ENCODE results near the gene POLR1G.

POLR1G gene

DNA sequence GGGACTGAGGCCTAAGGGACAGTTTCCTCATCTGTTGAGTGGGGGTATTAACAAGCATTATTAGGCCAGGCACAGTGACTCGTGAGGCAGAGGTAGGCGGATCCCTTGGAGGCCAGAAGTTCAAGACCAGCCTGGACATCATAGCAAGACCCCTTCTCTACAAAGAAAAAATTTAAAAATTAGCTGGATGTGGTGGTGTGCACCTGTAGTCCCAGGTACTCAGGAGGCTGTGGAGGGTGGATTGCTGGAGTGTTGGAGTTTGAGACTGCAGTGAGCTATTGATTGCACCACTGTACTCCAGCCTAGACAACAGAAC lies 50.0 kb downstream of the POLR1G start:
- H3K4me3 ChIP-seq (ENCODE audit: low read depth, low read length): no peak overlapping the region
- in situ Hi-C loops (cut with HindIII; ENCODE audit: low sequenced_read_pairs): no loop called here
- TF ChIP-seq, protein P1, sequence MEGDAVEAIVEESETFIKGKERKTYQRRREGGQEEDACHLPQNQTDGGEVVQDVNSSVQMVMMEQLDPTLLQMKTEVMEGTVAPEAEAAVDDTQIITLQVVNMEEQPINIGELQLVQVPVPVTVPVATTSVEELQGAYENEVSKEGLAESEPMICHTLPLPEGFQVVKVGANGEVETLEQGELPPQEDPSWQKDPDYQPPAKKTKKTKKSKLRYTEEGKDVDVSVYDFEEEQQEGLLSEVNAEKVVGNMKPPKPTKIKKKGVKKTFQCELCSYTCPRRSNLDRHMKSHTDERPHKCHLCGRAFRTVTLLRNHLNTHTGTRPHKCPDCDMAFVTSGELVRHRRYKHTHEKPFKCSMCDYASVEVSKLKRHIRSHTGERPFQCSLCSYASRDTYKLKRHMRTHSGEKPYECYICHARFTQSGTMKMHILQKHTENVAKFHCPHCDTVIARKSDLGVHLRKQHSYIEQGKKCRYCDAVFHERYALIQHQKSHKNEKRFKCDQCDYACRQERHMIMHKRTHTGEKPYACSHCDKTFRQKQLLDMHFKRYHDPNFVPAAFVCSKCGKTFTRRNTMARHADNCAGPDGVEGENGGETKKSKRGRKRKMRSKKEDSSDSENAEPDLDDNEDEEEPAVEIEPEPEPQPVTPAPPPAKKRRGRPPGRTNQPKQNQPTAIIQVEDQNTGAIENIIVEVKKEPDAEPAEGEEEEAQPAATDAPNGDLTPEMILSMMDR (IDR thresholded peaks at IDR 0.05; ENCODE audit: low read depth, low read length): no peak
- DNase-seq (ENCODE audit: low read depth, low spot score): no peak

DNA sequence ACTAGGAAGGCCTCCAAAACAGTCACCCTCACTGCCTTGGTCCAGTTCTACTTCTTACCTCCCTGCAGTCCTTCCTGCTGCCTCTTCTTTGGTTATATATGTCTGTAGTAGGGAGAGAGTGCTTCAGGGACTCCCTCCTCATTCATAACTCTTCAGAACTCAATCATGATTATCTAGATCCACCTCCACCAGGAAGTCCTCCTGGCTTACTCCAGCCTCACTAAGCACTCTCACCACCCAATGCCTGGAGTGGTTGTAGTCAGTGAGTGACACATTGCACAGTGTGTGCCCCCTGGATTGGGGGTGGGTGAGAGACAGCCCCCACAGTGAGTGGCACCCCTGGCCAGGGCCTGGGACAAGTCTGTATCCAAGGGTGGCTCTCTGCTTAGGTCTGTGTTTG lies 51.3 kb downstream of the POLR1G start:
- DNase-seq (ENCODE audit: low read depth, low spot score): no peak
- TF ChIP-seq, protein P1 (IDR thresholded peaks at IDR 0.05; ENCODE audit: low read depth, low read length): no peak
- no peak overlapping the region for H3K4me3 ChIP-seq (ENCODE audit: low read depth, low read length)
- in situ Hi-C loops (cut with HindIII; ENCODE audit: low sequenced_read_pairs): no loop called here
